OCI-LY7 (cell line): Measurements from ENCODE around the gene BRAF. TPM values are rescaled to one million over a fixed set of nuclear protein-coding genes. Genes with fewer than 3 reads are reported as not detected.
"Not testable (repeated sequence)": the region's sequence is repeated elsewhere in the genome, so short reads cannot be mapped to it uniquely, and the experiment has no call there.

Source experiments
- BruUV-seq: library from RNA; stranded (reverse); fragments of 400-500 nt; replicated peaks from 2 replicates; lab custom pipeline; 2021; lab: Mats Ljungman, UMichigan
- CTCF ChIA-PET: fragments of 300-600 bp; sonication (Branson Sonifier 250); formaldehyde crosslinking; loops from one replicate; lab custom pipeline; 2022; ENCODE audit warnings: antibody characterized with exemption; ENCODE audit not compliant: unreplicated experiment; lab: Charles Lee
- POLR2A ChIA-PET: fragments of 300-600 bp; sonication (Branson Sonifier 250); formaldehyde crosslinking; loops from one replicate; lab custom pipeline; 2022; ENCODE audit warnings: antibody characterized with exemption; lab: Charles Lee
- DNase-seq: peaks from one replicate; pipeline ENCODE4 v3.0.0-alpha.2; 2015; ENCODE audit warnings: low spot score
- H2AFZ ChIP-seq: fragments of 200-600 bp; sonication (generic), shearing (Covaris generic); 2 replicates; pipeline ENCODE4 v1.6.1; 2014; ENCODE audit warnings: mild to moderate bottlenecking, antibody characterized with exemption, low read length, moderate library complexity
- H3K27ac ChIP-seq: fragments of 200-600 bp; sonication (generic); 2 replicates; pipeline ENCODE4 v1.5.1; 2014; ENCODE audit warnings: mixed run types, low read depth, mild to moderate bottlenecking, moderate library complexity, low read length, inconsistent platforms; ENCODE audit not compliant: poor library complexity, severe bottlenecking
- H3K36me3 ChIP-seq: fragments of 200-600 bp; sonication (generic); 2 replicates; pipeline ENCODE4 v1.6.1; 2014; ENCODE audit warnings: mild to moderate bottlenecking, antibody characterized with exemption, low read length, moderate library complexity, mixed read lengths; ENCODE audit not compliant: insufficient read depth
- H3K4me1 ChIP-seq: fragments of 200-600 bp; sonication (generic); 2 replicates; pipeline ENCODE4 v1.5.1; 2014; ENCODE audit warnings: mild to moderate bottlenecking, low read length; ENCODE audit not compliant: insufficient read depth, poor library complexity, severe bottlenecking
- H3K4me2 ChIP-seq: fragments of 200-600 bp; sonication (generic); 2 replicates; pipeline ENCODE4 v1.6.1; 2014; ENCODE audit warnings: mild to moderate bottlenecking, low read length
- H3K4me3 ChIP-seq: fragments of 200-600 bp; sonication (generic); 2 replicates; pipeline ENCODE4 v1.5.1; 2014; ENCODE audit warnings: mild to moderate bottlenecking, low read depth, low read length; ENCODE audit not compliant: poor library complexity, severe bottlenecking
- H3K79me2 ChIP-seq: fragments of 200-600 bp; sonication (generic); 2 replicates; pipeline ENCODE4 v1.6.1; 2016; ENCODE audit warnings: low read depth, mild to moderate bottlenecking, low read length, moderate library complexity, mixed read lengths; ENCODE audit not compliant: insufficient read depth
- H3K9me2 ChIP-seq: fragments of 200-600 bp; sonication (generic); 2 replicates; pipeline ENCODE4 v1.6.1; 2016; ENCODE audit warnings: mild to moderate bottlenecking, low read length, mixed read lengths; ENCODE audit not compliant: insufficient read depth
- H3K9me3 ChIP-seq: fragments of 200-600 bp; sonication (generic); 2 replicates; pipeline ENCODE4 v1.6.1; 2014; ENCODE audit warnings: mild to moderate bottlenecking, mixed run types, low read length, mixed read lengths
- H4K20me1 ChIP-seq: fragments of 200-600 bp; sonication (generic); 2 replicates; pipeline ENCODE4 v1.6.1; 2014; ENCODE audit warnings: mild to moderate bottlenecking, antibody characterized with exemption, low read length, moderate library complexity, mixed read lengths; ENCODE audit not compliant: insufficient read depth
- CTCF ChIP-seq: fragments of 200-600 bp; sonication (generic); conservative IDR thresholded peaks from 2 replicates; pipeline ENCODE4 v1.5.1; 2014; ENCODE audit warnings: mild to moderate bottlenecking, antibody characterized with exemption, low read length, moderate library complexity, mixed read lengths
- EZH2phosphoT487 ChIP-seq: fragments of 200-600 bp; sonication (generic); IDR thresholded peaks from 2 replicates; pipeline ENCODE4 v1.6.1; 2018; ENCODE audit warnings: low read depth, borderline replicate concordance, mild to moderate bottlenecking, mixed run types, antibody characterized with exemption, low read length, moderate library complexity, mixed read lengths
- intact Hi-C: fragments of 100-400 bp; cut with micrococcal nuclease; formaldehyde crosslinking; loops from one replicate; pipeline ENCODE4 v1.10.0; 2022; ENCODE audit not compliant: unreplicated experiment
- total RNA-seq, 2 experiments: library from RNA; depleted of rRNA in 1 of 2; stranded (reverse); fragments of >200 nt in 1 of 2; shearing (Covaris generic) in 1 of 2; gene quantifications; 2 replicates each; pipeline ENCODE4 v1.2.3, GENCODE V29; 2014 to 2022

The BRAF gene
- total RNA-seq, 2 experiments from 2014 or later = 17.1 to 41.6 TPM

- Histone ChIP-seq H3K9me2 (no peaks in the 10 kb centered on the region), H3K4me2 (no peak overlapping the region), H4K20me1 (no peaks in the 10 kb centered on the region), H3K27ac (no peak overlapping the region), H3K9me3 (no peaks in the 10 kb centered on the region), H3K4me3 (no peak overlapping the region), H3K79me2 (no peaks in the 10 kb centered on the region), H2AFZ (no peak overlapping the region), H3K36me3 (peaks cover 15% of the 10 kb centered on the region), H3K4me1 (no peaks in the 10 kb centered on the region)
- intact Hi-C loops = no loop called here
- TF ChIP-seq CTCF (no peak), EZH2phosphoT487 (no peak)
- BruUV-seq = no TSS peak
- CTCF ChIA-PET = no interaction called here
- POLR2A ChIA-PET = interaction anchor here (0.5 to 1.1 kb wide), 3 partner anchors 21 to 365 kb away, joined by 3 to 4 read pairs (median 3); no protein-coding TSS in a partner anchor
- no peak for DNase-seq
Observed at GRCh38 chr7:140745266-140746058, 179.3 kb downstream of the BRAF start.

- TF ChIP-seq CTCF (no peak), EZH2phosphoT487 (no peak)
- H3K4me1 ChIP-seq = no peaks in the 10 kb centered on the region
- no peaks in the 10 kb centered on the region for H4K20me1 ChIP-seq
- H3K9me2 ChIP-seq = no peaks in the 10 kb centered on the region
- peaks cover 16% of the 10 kb centered on the region for H3K36me3 ChIP-seq
- intact Hi-C loops = no loop called here
- ChIA-PET POLR2A (interaction anchor here (0.9 to 1.1 kb wide), 2 partner anchors 42 to 247 kb away, joined by 3 read pairs; no protein-coding TSS in a partner anchor), CTCF (no interaction called here)
- H3K4me2 ChIP-seq = no peak overlapping the region
- no peak for DNase-seq
- H3K9me3 ChIP-seq = no peaks in the 10 kb centered on the region
- no peak overlapping the region for H3K27ac ChIP-seq
- H2AFZ ChIP-seq = no peak overlapping the region
- H3K79me2 ChIP-seq = no peaks in the 10 kb centered on the region
- H3K4me3 ChIP-seq = no peak overlapping the region
- BruUV-seq = no TSS peak
Observed at GRCh38 chr7:140744005-140744404, 180.7 kb downstream of the BRAF start.

- H3K4me2 ChIP-seq, H4K20me1 ChIP-seq, H3K9me2 ChIP-seq, H2AFZ ChIP-seq, H3K27ac ChIP-seq, DNase-seq, BruUV-seq, H3K4me1 ChIP-seq, H3K9me3 ChIP-seq, intact Hi-C loops, CTCF ChIA-PET, H3K4me3 ChIP-seq, H3K79me2 ChIP-seq: not testable (repeated sequence)
- peaks cover 14% of the 10 kb centered on the region for H3K36me3 ChIP-seq
- POLR2A ChIA-PET = interaction anchor here (0.5 to 1.1 kb wide), 3 partner anchors 41 to 345 kb away, joined by 3 to 5 read pairs (median 3); partner anchors contain the start of gene SLC37A3
Observed at GRCh38 chr7:140743255-140743654, 181.5 kb downstream of the BRAF start.
